Measurements from ENCODE around the gene IRGQ. TPM values are rescaled to one million over a fixed set of nuclear protein-coding genes. Genes with fewer than 3 reads are reported as not detected.

Gene IRGQ
- total RNA-seq, 1 donor from 2014 or later, result 41.7 TPM

GRCh38 chr19:43622956-43623355, 27.0 kb upstream of the IRGQ start:
- H3K36me3 Mint-ChIP-seq (ENCODE audit: low read depth), result no peaks in the 10 kb centered on the region
- TF ChIP-seq CTCF (IDR thresholded peaks at IDR 0.05), result no peak
- H3K4me1 Mint-ChIP-seq (ENCODE audit: low read depth), result peaks cover 16% of the 10 kb centered on the region
- no peak for DNase-seq (ENCODE audit: low spot score)
- no peaks in the 10 kb centered on the region for H3K27me3 Mint-ChIP-seq (ENCODE audit: low read depth)
- no peaks in the 10 kb centered on the region for H3K9me3 Mint-ChIP-seq (ENCODE audit: low read depth)
- H3K4me3 Mint-ChIP-seq (ENCODE audit: unreplicated experiment), result no peak overlapping the region
- H3K27ac Mint-ChIP-seq (ENCODE audit: unreplicated experiment), result no peak overlapping the region

GRCh38 chr19:43622070-43622469, 26.1 kb upstream of the IRGQ start:
- no peaks in the 10 kb centered on the region for H3K9me3 Mint-ChIP-seq (ENCODE audit: low read depth)
- no peaks in the 10 kb centered on the region for H3K27me3 Mint-ChIP-seq (ENCODE audit: low read depth)
- no peak for TF ChIP-seq CTCF (IDR thresholded peaks at IDR 0.05)
- peaks cover 21% of the 10 kb centered on the region for H3K4me1 Mint-ChIP-seq (ENCODE audit: low read depth)
- no peak for DNase-seq (ENCODE audit: low spot score)
- H3K4me3 Mint-ChIP-seq (ENCODE audit: unreplicated experiment), result no peak overlapping the region
- no peak overlapping the region for H3K27ac Mint-ChIP-seq (ENCODE audit: unreplicated experiment)
- no peaks in the 10 kb centered on the region for H3K36me3 Mint-ChIP-seq (ENCODE audit: low read depth)

- Mint-ChIP-seq H3K27ac (ENCODE audit: unreplicated experiment) (peak overlapping the region; percentile 98), H3K4me1 (ENCODE audit: low read depth) (peaks cover 25% of the 10 kb centered on the region), H3K4me3 (ENCODE audit: unreplicated experiment) (peak overlapping the region; percentile 95), H3K27me3 (ENCODE audit: low read depth) (no peaks in the 10 kb centered on the region), H3K36me3 (ENCODE audit: low read depth) (no peaks in the 10 kb centered on the region), H3K9me3 (ENCODE audit: low read depth) (no peaks in the 10 kb centered on the region)
- TF ChIP-seq CTCF (IDR thresholded peaks at IDR 0.05), result no peak
- DNase-seq (ENCODE audit: low spot score), result no peak
Measured at GRCh38 chr19:43620061-43621001, 24.4 kb upstream of the IRGQ start.

- no peaks in the 10 kb centered on the region for H3K27me3 Mint-ChIP-seq (ENCODE audit: low read depth)
- peak within 1 kb of the TSS; percentile 95 for H3K4me3 Mint-ChIP-seq (ENCODE audit: unreplicated experiment)
- peak; percentile 9 for TF ChIP-seq CTCF (IDR thresholded peaks at IDR 0.05)
- H3K4me1 Mint-ChIP-seq (ENCODE audit: low read depth), result peaks cover 25% of the 10 kb centered on the region
- H3K27ac Mint-ChIP-seq (ENCODE audit: unreplicated experiment), result peak within 1 kb of the TSS; percentile 98
- DNase-seq (ENCODE audit: low spot score), result no peak
- no peaks in the 10 kb centered on the region for H3K9me3 Mint-ChIP-seq (ENCODE audit: low read depth)
- H3K36me3 Mint-ChIP-seq (ENCODE audit: low read depth), result no peaks in the 10 kb centered on the region
Measured at GRCh38 chr19:43619262-43620060, 23.5 kb upstream of the IRGQ start, which contains the start of gene ZNF428. TSS of gene ZNF428 (minus strand) at chr19:43619629. CDS start at chr19:43614304, 5,325 bp downstream.

GRCh38 chr19:43618921-43619261, 23.0 kb upstream of the IRGQ start:
- no peak for TF ChIP-seq CTCF (IDR thresholded peaks at IDR 0.05)
- no peak for DNase-seq (ENCODE audit: low spot score)
- H3K36me3 Mint-ChIP-seq (ENCODE audit: low read depth), result no peaks in the 10 kb centered on the region
- H3K4me3 Mint-ChIP-seq (ENCODE audit: unreplicated experiment), result peak overlapping the region; percentile 95
- H3K27me3 Mint-ChIP-seq (ENCODE audit: low read depth), result no peaks in the 10 kb centered on the region
- peaks cover 25% of the 10 kb centered on the region for H3K4me1 Mint-ChIP-seq (ENCODE audit: low read depth)
- no peaks in the 10 kb centered on the region for H3K9me3 Mint-ChIP-seq (ENCODE audit: low read depth)
- H3K27ac Mint-ChIP-seq (ENCODE audit: unreplicated experiment), result peak overlapping the region; percentile 89

Data from chondrocyte (in vitro differentiated cells).